Activated CD4-positive, alpha-beta T cell treated with anti-CD3 and anti-CD28 coated beads for 4 hours (primary cell): ENCODE measurements around the gene IQCM.

ENCODE experiments used
- DNase-seq, 2 donors: peaks; one replicate each; pipeline ENCODE4 v3.0.0-alpha.2; 2020

Gene IQCM

DNA sequence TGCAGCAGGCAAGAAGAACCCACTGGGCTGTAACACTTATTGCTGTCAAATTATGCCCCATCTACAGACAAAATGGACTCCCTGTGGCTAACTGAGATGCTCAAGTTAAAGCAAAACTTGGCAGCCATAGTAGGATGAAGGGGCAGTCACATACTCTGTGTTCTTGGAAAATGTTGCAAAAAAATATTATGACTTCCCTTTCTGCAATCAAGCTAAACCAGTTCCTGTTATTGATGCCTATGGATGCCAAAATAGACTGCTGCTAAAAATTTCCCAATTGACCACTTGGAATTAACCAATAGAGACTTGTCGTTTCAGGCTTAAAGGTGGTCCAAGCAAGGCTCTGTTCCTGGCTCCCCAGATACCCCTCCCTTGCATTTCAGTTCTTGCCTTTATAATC lies 49.5 kb downstream of the IQCM start:
- DNase-seq: no peak

DNA sequence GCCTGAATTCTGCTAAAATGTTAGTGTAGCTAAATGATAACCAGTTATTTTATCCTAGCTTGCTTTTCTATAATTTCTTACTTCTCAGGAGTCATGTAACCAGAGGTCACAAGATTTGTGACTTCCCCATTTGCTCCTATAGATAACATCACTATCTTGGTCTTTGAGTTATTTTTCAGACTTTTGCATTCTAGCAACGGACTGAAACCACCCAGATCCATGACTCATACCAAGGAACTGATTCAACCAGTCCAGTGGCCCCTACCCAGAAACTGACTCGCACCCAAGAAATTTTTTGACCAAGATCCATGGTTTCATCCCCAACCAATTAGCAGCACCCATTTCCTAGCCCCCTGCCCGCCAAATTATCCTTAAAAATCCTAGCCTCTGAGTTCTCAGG lies 50.0 kb downstream of the IQCM start:
- DNase-seq: no peak

DNA sequence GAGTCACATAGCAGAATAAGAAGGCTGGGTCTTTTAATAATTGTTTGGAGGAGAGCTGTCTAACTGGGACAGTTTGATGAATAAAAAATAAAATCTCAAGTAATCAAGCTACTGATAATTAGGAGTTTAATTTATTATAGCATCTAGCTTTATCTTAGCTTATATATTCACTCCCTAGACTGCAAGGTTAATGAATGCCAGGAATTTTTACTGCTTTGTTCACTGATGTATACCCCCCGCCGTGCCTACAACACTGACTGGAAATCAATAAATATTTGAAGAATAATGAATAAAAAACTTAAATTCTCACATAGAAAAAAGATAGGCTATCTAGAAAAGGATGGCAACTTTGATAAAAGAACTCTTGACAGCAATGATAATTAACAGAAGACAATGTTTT lies 59.7 kb downstream of the IQCM start:
- DNase-seq: no peak

DNA sequence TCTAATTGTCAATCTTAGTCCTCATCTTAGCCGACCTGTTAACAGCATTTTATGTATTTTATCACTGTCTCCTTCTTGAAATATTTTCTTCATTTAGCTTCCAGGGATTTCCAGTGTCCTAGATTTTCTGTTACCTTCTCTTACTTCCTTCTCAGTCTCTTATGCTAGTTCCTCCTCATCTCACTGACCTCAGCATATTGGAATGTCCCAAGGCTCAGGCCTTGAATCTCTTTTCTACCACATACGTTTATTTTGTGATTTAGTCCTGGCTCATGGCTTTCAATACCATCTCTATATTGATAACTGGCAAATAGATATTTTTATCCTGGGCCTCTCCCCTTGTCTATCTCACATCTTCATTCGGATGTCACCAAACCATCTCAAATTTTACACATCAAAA lies 61.1 kb downstream of the IQCM start:
- no peak for DNase-seq

DNA sequence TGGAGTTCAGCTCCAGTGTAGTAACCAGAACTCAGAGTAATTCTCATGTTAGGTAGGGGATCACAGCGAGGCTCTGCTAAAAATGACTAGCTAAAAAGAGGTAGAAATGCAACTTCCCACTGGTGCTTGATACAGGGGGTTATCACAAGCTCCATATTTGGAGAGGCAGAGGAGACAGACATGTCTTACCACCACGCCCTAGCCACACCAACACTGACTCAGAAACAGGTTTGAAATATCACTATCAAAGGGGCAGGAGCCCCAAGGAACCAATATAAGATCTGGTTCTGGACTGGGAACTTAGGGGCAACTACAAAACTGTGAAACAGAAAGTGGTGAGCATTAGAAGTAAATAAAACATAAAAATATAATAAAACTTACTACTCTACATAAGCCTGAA lies 62.9 kb downstream of the IQCM start:
- DNase-seq: no peak

DNA sequence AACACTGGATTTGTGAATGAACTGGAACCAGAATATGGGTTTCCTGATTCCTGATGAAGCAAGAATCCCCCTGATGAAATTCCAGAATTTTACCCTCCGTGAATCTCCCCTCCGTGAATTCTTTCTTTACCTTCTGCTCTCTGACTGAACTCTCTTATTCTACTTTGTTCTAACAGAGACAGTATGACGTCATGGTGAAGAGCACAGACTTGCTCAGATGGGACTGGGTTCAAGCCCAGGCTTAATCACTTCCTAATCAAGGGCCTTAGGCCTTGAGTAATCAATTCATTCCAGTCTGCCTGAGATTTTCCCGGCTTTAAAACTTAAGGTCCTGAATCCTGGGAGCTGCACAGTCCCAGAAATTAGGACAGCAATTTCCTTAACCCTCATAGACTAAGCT lies 64.5 kb downstream of the IQCM start:
- no peak for DNase-seq

DNA sequence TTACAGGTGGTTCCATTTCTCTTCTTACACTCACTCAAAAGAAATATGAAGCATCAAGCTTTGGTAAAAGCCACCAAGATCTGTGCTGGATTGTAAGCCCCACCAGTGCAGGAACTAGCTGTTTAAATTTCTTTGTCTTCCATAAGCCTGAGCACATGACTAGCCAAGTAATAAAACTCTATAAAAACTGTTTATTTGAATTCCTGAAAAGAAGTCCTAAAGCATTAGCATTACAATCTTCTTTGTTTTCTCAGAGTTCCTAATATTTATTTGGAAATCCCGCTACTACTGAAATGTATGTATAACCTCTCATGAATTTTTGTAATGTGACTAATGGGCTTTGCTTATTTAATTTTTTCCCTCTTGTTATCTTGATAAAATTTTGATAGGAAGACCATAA lies 65.9 kb downstream of the IQCM start:
- no peak for DNase-seq

DNA sequence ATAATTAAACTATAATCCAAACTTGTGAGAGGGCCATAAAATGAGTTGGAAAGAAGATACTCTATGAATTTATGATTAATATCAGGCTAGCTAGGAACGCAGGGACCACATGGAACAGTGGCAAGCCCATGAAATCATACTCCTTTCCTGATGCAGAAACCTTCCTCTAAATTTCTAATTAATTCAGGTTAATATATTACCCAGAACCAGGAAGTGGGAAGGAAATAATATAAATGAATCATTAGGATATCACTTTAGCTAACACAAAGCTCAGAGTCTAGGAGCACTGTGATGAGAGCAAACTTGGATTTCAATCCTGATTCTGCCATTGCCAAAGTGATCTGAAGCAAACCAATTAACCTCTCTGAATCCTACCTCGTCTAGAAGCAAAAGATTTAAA lies 68.0 kb downstream of the IQCM start:
- no peak for DNase-seq

DNA sequence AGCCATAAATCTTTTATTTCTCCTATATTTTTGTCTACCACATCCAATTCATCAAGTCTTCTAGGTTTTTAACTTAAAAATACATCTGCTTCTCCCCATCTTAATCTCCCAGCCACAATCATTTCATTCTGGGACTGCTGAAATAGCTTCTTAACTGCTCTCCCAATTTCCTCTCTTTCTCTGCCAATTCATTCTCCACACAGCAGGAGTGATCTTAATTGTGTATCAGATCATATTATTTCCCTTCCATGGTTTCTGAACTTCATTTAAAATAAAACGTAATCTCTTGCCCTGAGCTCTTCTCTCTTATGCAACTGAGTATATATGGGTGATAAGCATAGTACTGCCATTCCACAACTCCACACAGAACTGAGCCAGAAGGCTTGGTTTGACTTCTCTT lies 69.4 kb downstream of the IQCM start:
- DNase-seq: no peak

DNA sequence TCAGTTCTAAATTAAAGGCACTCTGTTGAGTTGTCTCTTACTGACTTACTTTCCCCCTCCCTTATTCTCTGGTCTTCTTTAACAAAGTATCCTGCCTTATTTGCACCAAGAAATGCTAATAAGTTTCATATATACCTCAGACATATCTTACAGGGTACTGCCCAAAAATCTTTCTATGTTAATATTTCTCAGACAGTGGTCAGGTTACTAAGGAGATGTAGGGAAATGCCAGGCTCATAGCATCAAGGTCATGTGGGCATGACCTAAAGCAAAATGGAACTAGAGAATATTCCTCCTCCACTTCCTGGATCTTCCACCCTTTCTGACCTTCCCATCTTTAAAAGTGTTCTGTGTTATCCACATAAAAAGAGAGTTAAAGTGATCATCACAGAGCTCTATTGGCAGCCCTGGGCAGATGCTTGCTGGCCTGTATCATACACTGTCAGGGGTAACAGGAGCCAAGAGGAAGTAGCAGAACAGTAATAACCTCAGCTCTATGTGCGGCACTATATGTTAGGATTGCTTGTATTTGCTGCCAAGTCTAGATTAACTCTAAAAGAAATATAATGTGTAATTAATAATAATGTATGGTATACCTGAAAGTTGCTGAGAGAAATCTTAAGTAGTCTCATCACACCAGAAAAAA lies 74.3 kb downstream of the IQCM start:
- DNase-seq: no peak

DNA sequence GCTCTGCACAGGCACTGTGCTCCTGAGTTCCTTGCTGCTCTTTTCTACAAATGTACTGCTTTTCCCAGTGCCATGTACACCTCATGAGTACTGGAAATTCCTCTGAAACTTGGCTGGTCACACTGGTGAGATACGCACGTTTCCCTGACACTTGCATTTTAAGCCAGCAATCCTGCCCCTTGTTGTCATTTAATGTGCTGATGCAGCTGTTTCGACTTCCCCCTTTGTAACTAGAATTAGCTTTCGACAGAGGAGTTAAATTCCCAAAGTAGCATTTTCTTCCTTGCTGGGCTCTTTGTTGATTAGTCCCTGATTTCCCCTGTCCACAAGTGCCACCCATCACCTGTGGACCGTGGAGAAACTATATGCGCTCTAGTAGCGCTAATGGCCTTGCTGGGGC lies 77.5 kb downstream of the IQCM start:
- DNase-seq: no peak

DNA sequence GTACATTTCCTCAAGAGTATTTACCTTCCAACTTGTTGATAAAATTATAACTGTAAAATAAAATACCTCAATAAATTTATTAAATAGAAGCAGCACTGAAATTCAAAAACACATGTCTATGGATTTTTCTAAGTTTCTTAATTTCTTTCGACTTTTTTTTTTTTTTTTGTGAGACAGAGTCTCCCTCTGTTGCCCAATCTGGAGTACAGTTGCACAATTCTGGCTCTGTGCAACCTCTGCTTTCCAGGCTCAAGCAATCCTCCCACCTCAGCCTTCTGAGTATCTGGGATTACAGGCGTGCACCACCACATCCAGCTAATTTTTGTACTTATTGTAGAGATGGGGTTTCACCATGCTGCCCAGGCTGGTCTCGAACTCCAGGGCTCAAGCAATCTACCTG lies 79.8 kb downstream of the IQCM start:
- no peak for DNase-seq

DNA sequence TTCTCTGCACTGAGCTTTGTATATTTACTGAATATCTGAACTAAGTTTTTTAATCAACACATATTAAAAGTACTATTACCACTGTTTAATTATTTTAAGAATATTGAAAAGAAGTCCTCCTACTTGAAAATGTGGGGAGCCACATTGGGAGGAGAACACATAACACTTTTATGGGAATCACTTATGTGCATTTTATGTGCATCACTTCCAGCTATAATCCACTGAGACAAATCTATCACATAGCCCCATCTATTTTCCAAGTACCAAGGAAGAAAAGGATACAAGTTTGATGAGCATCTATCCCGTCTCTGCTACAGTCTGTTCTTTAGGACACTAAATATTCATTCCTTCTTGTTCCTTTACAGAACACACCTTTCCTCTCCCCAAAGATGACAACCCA lies 87.2 kb downstream of the IQCM start:
- no peak for DNase-seq

DNA sequence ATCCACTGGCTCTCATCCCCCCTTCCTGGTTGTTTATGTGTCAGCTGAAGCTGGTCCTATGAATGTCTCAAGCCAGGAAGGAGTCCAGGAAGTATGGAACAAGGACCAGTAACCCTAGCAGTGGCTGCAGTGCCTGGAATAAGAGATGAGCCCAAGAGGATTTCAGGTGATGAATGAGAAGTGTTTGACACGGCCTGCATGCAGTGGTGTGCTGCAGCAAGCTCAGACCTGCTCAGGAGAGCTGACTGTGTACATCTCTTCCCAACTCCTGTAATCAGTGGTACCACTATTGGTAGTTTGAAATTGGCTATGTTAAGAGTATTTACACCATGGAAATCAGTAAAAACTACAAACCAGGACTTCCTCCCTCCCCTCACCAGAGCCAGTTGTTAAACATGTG lies 88.0 kb downstream of the IQCM start:
- DNase-seq: no peak

DNA sequence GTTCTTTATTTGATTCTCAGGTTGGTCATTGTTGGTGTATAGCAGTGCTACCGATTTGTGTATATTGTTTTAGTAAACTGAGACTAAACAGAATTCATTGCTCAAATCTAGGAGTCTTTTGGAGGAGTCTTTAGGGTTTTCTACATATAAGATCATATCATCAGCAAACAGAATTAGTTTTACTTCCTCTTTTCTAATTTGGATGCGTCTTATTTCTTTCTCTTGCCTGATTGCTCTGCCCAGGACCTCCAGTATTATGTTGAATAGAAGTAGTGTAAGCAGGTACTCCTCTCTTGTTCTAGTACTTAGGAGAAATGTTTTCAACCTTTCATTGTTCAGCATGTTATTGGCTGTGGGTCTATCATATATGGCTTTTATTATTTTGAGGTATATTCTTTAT lies 92.6 kb downstream of the IQCM start:
- no peak for DNase-seq

DNA sequence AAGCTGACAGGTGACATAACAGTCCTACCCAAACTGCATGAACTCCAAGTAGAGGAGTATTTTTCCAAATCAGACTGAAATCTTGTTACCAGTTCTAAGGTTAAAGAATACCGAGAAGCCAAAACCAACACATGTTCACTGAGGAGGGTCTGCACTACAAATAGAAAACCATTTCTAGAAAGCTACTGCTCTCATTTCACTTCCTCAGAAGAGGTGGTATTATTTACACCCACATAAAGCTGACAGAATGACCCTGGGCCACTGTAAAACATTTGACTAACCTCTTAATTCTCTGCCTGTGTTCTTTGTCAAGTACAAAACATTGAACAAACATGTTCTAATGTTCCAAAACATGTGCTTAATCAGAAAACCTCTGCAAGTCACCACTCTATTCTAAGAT lies 95.8 kb downstream of the IQCM start:
- no peak for DNase-seq

DNA sequence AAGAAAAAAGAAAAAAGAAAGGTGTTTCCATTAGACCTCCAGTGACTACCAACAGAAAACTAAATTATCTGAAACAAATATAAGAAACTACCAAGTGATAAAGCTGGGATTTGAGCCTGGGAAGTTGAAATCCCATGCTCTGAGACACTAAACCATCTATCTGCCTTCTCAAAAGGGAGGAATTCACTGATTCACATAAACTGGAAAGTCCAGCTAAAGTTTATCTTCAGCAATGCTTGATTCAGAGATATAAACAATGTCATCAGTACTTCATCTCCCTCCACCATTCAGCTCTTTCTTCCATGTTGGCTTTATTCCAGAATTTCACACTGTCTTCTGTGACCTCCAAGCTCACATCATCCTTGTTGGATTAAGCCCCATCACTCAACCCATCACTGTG lies 96.3 kb downstream of the IQCM start:
- DNase-seq: no peak

DNA sequence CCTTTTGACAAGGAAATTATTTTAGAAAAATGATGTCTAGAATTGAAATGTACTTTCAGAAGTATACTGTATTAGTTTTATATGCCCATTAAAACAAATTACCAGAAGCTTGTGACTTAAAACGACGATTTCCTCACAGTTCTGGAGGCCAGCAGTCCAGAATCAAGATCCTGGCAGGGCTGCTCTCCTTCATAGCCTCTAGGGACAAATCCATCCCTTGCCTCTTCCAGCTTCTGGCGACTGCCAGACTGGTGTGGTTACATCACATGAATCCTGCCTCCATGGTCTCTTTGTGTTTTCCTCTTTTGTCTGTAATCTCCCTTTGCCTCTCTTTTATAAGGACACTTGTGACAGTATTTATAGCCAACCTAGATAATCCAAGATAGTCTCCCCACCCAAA lies 97.1 kb downstream of the IQCM start:
- no peak for DNase-seq

DNA sequence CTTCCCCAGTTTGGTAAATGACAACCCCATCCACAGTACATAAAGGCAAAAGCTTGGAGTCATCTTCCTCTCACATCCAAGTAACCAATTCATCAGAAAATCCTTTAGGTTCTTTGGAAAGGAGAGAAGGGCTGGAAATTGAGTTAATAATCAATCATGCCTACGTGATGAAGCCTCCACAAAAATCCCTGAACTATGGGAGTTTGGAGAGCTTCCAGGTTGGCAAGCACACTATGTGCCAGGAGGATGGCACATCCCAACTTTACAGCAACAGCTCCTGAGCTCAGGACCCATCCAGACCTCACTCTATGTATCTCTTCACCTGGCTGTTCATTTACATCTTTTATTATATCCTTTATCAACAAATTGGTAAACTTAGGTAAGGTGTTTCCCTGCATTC lies 98.9 kb downstream of the IQCM start:
- no peak for DNase-seq

DNA sequence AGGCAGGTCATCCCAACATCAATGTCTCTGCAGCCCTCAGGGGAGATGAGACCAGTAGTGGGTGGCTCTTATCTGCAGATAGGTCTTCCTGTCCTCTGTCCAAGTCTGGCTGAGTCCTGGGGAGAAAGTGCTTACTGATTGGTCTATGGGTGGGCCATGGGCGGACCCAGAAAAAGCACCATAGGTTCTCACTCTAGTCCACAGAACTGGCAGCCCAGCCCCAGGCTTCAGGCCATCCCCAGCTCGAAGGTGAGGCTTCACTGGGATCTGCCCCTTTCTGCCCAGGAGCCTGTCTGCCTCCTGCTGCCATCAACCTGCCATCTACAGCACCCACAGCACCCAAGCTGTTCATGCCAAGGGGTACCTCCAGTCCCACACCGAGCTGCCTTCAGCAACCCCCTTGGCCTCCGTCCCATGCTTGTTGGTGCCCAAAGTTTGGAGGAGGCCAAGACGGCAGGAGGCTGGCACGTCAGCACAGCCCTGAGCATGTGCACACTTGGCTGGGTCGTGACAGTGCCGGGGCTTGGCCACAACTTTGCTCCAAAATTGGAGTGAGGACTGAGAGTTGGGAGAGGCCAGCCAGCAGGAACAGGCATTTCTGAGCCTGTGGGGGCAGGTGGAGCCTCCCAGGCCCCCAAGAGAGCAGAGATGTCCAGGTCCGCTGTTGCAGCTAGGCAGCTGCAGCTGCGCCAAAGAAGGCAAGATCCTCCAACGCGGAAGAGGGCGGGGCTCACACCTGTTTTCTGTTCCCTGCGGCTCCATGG lies 99.6 kb downstream of the IQCM start:
- no peak for DNase-seq

DNA sequence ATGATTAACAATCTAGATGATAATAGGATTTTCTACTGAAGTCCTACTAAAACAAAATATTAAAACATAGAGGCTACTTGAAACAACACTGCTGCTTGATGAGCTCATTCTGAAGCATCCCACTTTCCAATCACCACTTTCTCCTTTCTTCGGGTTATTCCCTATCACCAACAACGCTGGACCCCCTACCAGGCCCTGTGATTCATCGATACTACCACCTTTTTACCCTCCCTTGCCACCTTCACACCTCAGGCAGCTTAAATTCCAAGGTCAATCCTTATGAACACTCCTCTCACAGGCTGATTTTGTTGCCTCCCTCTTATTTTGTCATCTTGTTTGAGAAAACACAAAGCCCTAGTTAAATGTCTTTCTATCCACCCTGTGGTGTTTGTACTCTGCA lies 102.6 kb downstream of the IQCM start:
- DNase-seq: no peak

DNA sequence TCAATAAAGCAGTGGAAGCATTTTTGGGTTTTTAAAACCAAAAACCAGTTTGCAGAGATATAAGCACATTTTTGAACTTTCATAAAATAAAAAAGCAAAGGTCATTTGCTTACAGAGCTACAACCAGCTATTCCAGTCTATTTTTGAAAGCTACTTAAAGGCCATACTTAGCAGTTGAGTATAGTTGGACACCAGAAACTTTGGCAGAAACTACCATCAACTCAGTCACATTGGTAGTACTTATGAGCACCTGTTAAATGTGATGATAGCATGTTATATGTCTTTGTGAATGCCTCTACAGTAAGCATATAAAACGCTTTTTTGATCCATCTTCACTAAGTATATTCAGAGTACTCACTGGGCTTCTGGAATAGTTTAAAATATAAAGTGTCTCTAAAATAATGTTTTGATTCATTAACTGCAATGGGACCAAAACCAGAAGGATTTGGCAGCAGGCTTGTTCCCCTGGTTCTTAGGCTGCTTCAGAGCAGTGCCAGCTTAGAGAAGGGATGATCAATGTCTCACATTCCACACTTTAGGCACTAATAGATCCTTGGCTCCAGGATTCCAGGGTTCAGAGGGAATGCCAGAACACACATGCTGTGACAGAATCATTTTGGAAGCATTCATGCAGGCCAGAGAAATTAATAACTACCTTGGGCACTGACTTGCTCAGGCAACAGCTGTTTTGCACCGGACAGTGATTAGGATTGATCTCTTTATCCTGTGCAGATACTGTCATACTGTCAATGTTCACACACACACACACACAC lies 103.9 kb downstream of the IQCM start:
- DNase-seq: no peak

DNA sequence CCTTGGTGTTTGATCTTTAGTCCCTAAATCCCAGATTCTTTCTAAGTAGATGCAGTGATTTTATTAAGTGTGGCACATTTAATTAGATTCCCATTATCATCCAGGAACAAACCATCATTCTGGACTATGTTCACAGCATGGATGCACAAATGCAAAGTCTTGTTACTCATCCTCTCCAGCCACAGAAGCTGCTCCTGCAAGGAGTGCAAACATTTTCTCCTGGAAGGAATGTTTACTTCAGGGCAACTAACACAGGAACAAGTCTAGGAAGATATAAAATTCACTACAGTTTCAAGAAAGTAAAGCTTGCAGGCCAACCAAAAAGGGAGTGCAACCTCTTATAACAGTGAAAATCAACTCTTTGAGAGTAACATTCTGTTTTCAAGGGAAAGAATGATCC lies 106.0 kb downstream of the IQCM start:
- no peak for DNase-seq

DNA sequence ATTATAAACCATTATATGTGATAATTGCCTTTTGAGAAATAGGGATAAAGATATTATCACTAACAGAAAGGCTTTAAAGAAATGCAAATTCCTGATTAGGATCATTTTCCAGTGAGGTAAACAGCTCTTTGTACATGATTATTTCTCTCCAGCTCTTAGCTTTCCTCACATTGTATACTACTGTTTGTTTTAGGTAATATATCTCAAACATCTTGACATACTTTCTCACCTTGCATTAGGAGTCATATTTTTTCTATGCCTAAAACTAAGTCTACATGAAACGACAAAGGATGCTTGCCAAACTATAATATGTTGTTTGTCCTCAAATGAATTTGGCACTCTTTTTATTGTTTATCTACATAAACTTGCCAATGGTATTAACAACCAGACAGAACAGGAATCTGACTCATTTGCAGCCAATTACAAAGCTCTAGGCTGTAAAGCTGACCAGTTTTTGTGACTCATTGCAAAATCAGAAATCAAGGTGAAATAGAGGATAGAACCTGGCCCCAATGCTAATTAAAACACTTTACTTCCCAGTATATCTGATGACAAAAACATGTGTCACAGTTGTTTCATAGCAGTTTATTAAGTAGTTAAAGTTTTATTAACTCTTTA lies 107.0 kb downstream of the IQCM start:
- DNase-seq: no peak
